Measurements from ENCODE around the gene RXFP4. TPM values are rescaled to one million over a fixed set of nuclear protein-coding genes. Genes with fewer than 3 reads are reported as not detected.

The RXFP4 gene
- polyA plus RNA-seq, 3 donors = 0.08 TPM; not detected in 2

GRCh38 chr1:155941845-155942531, 550 bp downstream of the RXFP4 start:
- Histone ChIP-seq H3K4me1 (ENCODE audit: control insufficient read depth in 1 of 2, insufficient read depth in 2 of 2, low read length in 2 of 2) (peaks cover 79 to 80% of the 10 kb centered on the region in 2 donors), H3K27ac (ENCODE audit: low read depth in 1 of 2, low read length in 2 of 2) (peak overlapping the region; percentile 54 to 66), H3K9ac (ENCODE audit: insufficient read depth, low read length, poor library complexity, severe bottlenecking) (peak overlapping the region; percentile 29), H3K9me3 (replicated peaks in 1 of 2; ENCODE audit: control insufficient read depth in 1 of 2, insufficient read depth in 1 of 2, low read length in 2 of 2) (no peaks in the 10 kb centered on the region), H3K4me2 (replicated peaks; ENCODE audit: extremely low read depth, low read length, poor library complexity, severe bottlenecking) (peak overlapping the region; percentile 59), H2AFZ (ENCODE audit: insufficient read depth, low read depth, low read length, poor library complexity, severe bottlenecking) (no peak overlapping the region), H4K20me1 (ENCODE audit: insufficient read depth, low read length) (peaks cover 6% of the 10 kb centered on the region), H3K4me3 (replicated peaks in 1 of 3; ENCODE audit: low read depth in 2 of 3, low read length in 3 of 3) (peak overlapping the region in 1 of 3 experiments; percentile 45), H3K36me3 (replicated peaks in 1 of 2; ENCODE audit: control insufficient read depth in 1 of 2, insufficient read depth in 2 of 2, low read length in 2 of 2) (peaks cover 4 to 6% of the 10 kb centered on the region in 2 donors), H3K27me3 (ENCODE audit: control insufficient read depth in 2 of 2, insufficient read depth in 2 of 2, low read length in 2 of 2) (no peaks in the 10 kb centered on the region), H3K79me2 (ENCODE audit: insufficient read depth, low read length) (peaks cover 15% of the 10 kb centered on the region)
- no peak for TF ChIP-seq CTCF (IDR thresholded peaks at IDR 0.05)
- Mint-ChIP-seq H3K27me3 (ENCODE audit: low read depth in 3 of 3) (peaks cover 0 to 4% (median 0%) of the 10 kb centered on the region in 3 donors), H3K36me3 (peaks cover 23 to 36% of the 10 kb centered on the region in 2 donors), H3K9me3 (peaks cover 0 to 3% (median 0%) of the 10 kb centered on the region in 7 donors), H3K27ac (peak overlapping the region; percentile 48 to 91 (median 81)), H3K4me3 (peak overlapping the region; percentile 45 to 51), H3K4me1 (peaks cover 79% of the 10 kb centered on the region)
- WGBS (ENCODE audit: insufficient coverage) = 56% methylated on average over 19 of the region's 29 CpGs
- intact Hi-C loops (cut with micrococcal nuclease) = loop anchor here in 1 of 2 donors (2.0 kb wide), 1 partner anchor 47 kb away; no protein-coding TSS in a partner anchor
- peak in 1 of 3 donors; percentile 27 for DNase-seq

- Mint-ChIP-seq H3K4me3 (peak overlapping the region; percentile 35 to 45), H3K36me3 (peaks cover 30 to 42% of the 10 kb centered on the region in 2 donors), H3K4me1 (peaks cover 86% of the 10 kb centered on the region), H3K27me3 (ENCODE audit: low read depth in 3 of 3) (peaks cover 0 to 2% (median 0%) of the 10 kb centered on the region in 3 donors), H3K27ac (peak overlapping the region in 5 of 7 donors; percentile 33 to 90 (median 74)), H3K9me3 (peaks cover 0 to 3% (median 0%) of the 10 kb centered on the region in 7 donors)
- Histone ChIP-seq H3K27me3 (ENCODE audit: control insufficient read depth in 2 of 2, insufficient read depth in 2 of 2, low read length in 2 of 2) (no peaks in the 10 kb centered on the region), H3K4me1 (ENCODE audit: control insufficient read depth in 1 of 2, insufficient read depth in 2 of 2, low read length in 2 of 2) (peaks cover 85 to 87% of the 10 kb centered on the region in 2 donors), H3K4me2 (replicated peaks; ENCODE audit: extremely low read depth, low read length, poor library complexity, severe bottlenecking) (peak overlapping the region; percentile 59), H4K20me1 (ENCODE audit: insufficient read depth, low read length) (peaks cover 9% of the 10 kb centered on the region), H3K27ac (ENCODE audit: low read depth in 1 of 2, low read length in 2 of 2) (peak overlapping the region in 1 of 2 donors; percentile 4), H3K9ac (ENCODE audit: insufficient read depth, low read length, poor library complexity, severe bottlenecking) (no peak overlapping the region), H2AFZ (ENCODE audit: insufficient read depth, low read depth, low read length, poor library complexity, severe bottlenecking) (no peak overlapping the region), H3K79me2 (ENCODE audit: insufficient read depth, low read length) (peaks cover 17% of the 10 kb centered on the region), H3K9me3 (replicated peaks in 1 of 2; ENCODE audit: control insufficient read depth in 1 of 2, insufficient read depth in 1 of 2, low read length in 2 of 2) (no peaks in the 10 kb centered on the region), H3K4me3 (replicated peaks in 1 of 3; ENCODE audit: low read depth in 2 of 3, low read length in 3 of 3) (peak overlapping the region in 1 of 3 experiments; percentile 45), H3K36me3 (replicated peaks in 1 of 2; ENCODE audit: control insufficient read depth in 1 of 2, insufficient read depth in 2 of 2, low read length in 2 of 2) (peaks cover 11 to 12% of the 10 kb centered on the region in 2 donors)
- no peak for TF ChIP-seq CTCF (IDR thresholded peaks at IDR 0.05)
- intact Hi-C loops (cut with micrococcal nuclease) = loop anchor here in 1 of 2 donors (2.0 kb wide), 1 partner anchor 46 kb away; no protein-coding TSS in a partner anchor
- no peak for DNase-seq
- WGBS (ENCODE audit: insufficient coverage) = 99% methylated on average over 9 of the region's 11 CpGs
Observed at GRCh38 chr1:155942578-155943141, 1.2 kb downstream of the RXFP4 start.

All from CD14-positive monocyte (primary cell).